Measurements from ENCODE around the gene GGT7. TPM values are rescaled to one million over a fixed set of nuclear protein-coding genes. Genes with fewer than 3 reads are reported as not detected.

GGT7 gene
- total RNA-seq, 1 donor = 12.7 TPM

DNA sequence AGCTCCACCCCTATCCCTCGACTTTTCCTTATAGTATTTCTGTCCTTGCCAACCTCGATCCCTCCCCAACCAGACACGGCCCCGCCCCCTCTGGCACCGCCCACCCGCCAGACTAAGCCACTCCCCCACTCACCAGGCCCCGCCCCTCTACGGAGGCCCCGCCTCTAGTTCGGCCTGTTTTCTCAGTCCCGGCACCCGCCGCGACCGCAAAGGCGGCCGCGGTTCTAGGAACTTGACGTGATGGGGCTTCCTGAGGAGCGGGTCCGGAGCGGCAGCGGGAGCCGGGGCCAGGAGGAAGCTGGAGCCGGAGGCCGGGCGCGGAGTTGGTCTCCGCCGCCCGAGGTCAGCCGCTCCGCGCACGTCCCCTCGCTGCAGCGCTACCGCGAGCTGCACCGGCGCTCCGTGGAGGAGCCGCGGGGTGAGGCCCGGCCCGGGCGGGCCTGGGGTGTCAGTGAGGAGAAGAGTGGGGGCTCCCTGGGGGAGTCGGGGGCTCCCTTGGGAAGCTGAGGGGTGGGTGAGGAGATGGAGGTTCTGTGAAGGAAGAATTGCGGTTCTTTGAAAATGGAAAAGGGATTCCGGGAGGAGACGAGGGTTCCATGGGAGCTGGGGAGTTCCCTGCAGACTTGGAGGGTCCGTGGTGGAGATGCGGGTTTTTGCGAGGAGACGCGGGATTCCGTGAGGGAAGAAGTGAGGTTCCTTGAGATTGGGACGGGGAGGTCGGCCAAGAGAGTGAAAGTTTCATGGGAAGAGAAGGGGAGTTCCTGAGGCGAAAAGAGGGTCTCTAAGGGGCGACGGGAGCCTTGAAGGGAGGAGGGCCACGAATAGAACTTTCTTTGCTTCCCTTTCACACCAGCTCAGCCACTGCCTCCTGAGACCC lies 4.0 kb upstream of the GGT7 start, which contains the start of gene ACSS2:
Gene ACSS2 (plus strand): TSS at position 207 of the 877 bp plus-strand sequence. CDS start 34 bp downstream, at position 241.
- peaks cover 28% of the 10 kb centered on the region for H3K4me1 ChIP-seq (ENCODE audit: insufficient read depth, low read length)
- peak within 1 kb of the TSS; percentile 70 for H3K27ac ChIP-seq (ENCODE audit: low read depth, low read length)
- H3K79me2 ChIP-seq (ENCODE audit: insufficient read depth, low read length) = peaks cover 21% of the 10 kb centered on the region
- H4K20me1 ChIP-seq (ENCODE audit: insufficient read depth, low read length) = peaks cover 9% of the 10 kb centered on the region
- peak within 1 kb of the TSS; percentile 77 for H3K4me3 ChIP-seq (ENCODE audit: insufficient read depth, low read length)
- DNase-seq (ENCODE audit: insufficient read length, low spot score, missing footprints) = no peak
- no peaks in the 10 kb centered on the region for H3K27me3 ChIP-seq (ENCODE audit: insufficient read depth, low read length)
- H3K4me2 ChIP-seq (ENCODE audit: insufficient read depth, low read length) = peak within 1 kb of the TSS; percentile 96
- no peaks in the 10 kb centered on the region for H3K36me3 ChIP-seq (ENCODE audit: insufficient read depth, low read length)
- H3K9me3 ChIP-seq (ENCODE audit: low read depth, low read length) = no peaks in the 10 kb centered on the region
- TF ChIP-seq, protein P1, sequence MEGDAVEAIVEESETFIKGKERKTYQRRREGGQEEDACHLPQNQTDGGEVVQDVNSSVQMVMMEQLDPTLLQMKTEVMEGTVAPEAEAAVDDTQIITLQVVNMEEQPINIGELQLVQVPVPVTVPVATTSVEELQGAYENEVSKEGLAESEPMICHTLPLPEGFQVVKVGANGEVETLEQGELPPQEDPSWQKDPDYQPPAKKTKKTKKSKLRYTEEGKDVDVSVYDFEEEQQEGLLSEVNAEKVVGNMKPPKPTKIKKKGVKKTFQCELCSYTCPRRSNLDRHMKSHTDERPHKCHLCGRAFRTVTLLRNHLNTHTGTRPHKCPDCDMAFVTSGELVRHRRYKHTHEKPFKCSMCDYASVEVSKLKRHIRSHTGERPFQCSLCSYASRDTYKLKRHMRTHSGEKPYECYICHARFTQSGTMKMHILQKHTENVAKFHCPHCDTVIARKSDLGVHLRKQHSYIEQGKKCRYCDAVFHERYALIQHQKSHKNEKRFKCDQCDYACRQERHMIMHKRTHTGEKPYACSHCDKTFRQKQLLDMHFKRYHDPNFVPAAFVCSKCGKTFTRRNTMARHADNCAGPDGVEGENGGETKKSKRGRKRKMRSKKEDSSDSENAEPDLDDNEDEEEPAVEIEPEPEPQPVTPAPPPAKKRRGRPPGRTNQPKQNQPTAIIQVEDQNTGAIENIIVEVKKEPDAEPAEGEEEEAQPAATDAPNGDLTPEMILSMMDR (IDR thresholded peaks at IDR 0.05; ENCODE audit: extremely low read depth, low read depth, low read length) = no peak
- peak within 1 kb of the TSS; percentile 91 for H2AFZ ChIP-seq (ENCODE audit: low read length)

DNA sequence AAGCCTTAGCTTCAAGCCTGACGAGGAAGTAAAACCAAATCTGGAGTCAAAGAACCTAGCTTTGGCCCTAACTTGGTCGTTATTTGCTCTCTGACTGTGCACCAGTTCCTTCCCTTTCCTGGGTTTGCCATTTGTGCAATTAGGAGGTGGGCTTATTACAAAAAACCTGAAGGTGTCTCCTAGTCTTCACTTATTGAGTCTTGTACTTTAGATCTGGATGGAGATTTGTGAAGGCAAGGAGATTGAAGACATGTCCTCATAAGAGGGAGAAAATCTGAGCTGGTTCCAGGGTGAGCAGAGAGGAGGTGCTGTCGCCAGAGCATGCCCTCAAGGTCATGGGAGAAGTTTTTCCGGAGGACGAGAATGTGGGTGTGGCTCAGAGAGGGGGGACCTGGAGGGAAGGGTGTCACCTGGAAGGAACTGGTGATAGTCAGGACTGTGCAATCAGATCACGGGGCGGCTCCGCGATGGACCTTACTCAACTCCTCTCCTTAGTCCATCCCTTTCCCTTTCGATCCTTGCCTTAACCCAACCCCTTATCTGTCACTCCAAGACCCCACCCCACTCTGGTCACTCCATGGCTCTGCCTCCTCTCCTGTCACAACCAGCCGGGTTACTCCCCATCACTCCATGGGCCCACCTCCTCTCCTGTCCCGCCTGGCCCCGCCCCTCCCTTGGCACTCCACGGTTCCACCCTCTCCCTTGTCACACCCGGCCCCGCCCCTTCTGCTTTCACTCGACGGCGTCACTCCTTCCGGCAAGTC lies 3.2 kb upstream of the GGT7 start:
- TF ChIP-seq, protein P1 (IDR thresholded peaks at IDR 0.05; ENCODE audit: extremely low read depth, low read depth, low read length) = peak; percentile 26
- Histone ChIP-seq H4K20me1 (ENCODE audit: insufficient read depth, low read length) (peaks cover 5% of the 10 kb centered on the region), H3K4me1 (ENCODE audit: insufficient read depth, low read length) (peaks cover 31% of the 10 kb centered on the region), H3K27me3 (ENCODE audit: insufficient read depth, low read length) (no peaks in the 10 kb centered on the region), H3K36me3 (ENCODE audit: insufficient read depth, low read length) (no peaks in the 10 kb centered on the region), H3K9me3 (ENCODE audit: low read depth, low read length) (no peaks in the 10 kb centered on the region), H2AFZ (ENCODE audit: low read length) (peak overlapping the region; percentile 91), H3K79me2 (ENCODE audit: insufficient read depth, low read length) (peaks cover 21% of the 10 kb centered on the region), H3K4me2 (ENCODE audit: insufficient read depth, low read length) (peak overlapping the region; percentile 96), H3K27ac (ENCODE audit: low read depth, low read length) (peak overlapping the region; percentile 52), H3K4me3 (ENCODE audit: insufficient read depth, low read length) (peak overlapping the region; percentile 77)
- peak; percentile 96 for DNase-seq (ENCODE audit: insufficient read length, low spot score, missing footprints)

DNA sequence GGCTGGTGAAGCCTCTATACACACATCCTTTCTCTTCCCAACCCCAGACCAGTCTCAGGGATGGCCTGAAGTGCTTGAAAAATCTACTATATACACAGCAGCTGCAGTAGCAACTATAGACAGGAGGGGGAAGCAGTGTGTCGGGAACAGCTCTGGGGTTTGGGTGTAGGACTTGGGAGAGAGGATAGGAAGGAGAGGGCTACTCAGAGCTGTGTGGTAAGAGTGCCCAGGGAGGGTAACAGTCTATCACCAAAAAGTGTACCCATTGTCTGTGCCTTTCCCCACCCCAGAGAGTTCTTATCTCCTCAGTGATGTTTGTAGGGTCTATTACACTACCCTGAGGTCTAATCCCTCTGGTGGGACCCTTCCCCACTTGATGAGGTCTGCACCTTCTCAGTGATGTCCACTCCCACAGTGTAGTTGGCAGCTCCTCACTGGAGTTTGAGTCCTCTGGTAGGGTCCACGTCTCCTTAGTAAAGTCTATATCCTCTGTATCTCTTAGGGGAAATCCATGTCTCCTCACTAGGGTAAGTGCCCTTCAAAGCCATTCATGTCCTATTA lies 1.5 kb upstream of the GGT7 start:
- H3K36me3 ChIP-seq (ENCODE audit: insufficient read depth, low read length) = no peaks in the 10 kb centered on the region
- no peaks in the 10 kb centered on the region for H3K9me3 ChIP-seq (ENCODE audit: low read depth, low read length)
- H3K4me1 ChIP-seq (ENCODE audit: insufficient read depth, low read length) = peaks cover 31% of the 10 kb centered on the region
- H3K79me2 ChIP-seq (ENCODE audit: insufficient read depth, low read length) = peaks cover 17% of the 10 kb centered on the region
- TF ChIP-seq, protein P1 (IDR thresholded peaks at IDR 0.05; ENCODE audit: extremely low read depth, low read depth, low read length) = peak; percentile 97
- H2AFZ ChIP-seq (ENCODE audit: low read length) = no peak overlapping the region
- no peak overlapping the region for H3K27ac ChIP-seq (ENCODE audit: low read depth, low read length)
- no peak overlapping the region for H3K4me2 ChIP-seq (ENCODE audit: insufficient read depth, low read length)
- no peaks in the 10 kb centered on the region for H3K27me3 ChIP-seq (ENCODE audit: insufficient read depth, low read length)
- H4K20me1 ChIP-seq (ENCODE audit: insufficient read depth, low read length) = peaks cover 8% of the 10 kb centered on the region
- no peak overlapping the region for H3K4me3 ChIP-seq (ENCODE audit: insufficient read depth, low read length)
- peak; percentile 96 for DNase-seq (ENCODE audit: insufficient read length, low spot score, missing footprints)
